AG10803 (cell line): ENCODE measurements around the gene BBS10.
A peak's percentile ranks its signal among the peaks of the same experiment; 100 is the strongest.
"Not testable (repeated sequence)": the region's sequence is repeated elsewhere in the genome, so short reads cannot be mapped to it uniquely, and the experiment has no call there.

Experiments used
- DNase-seq: peaks from one replicate; pipeline ENCODE4 v3.0.0; 2010; ENCODE audit warnings: low read depth
- H3K4me3 ChIP-seq: 2 replicates; pipeline ENCODE4 v1.5.1; 2011; ENCODE audit warnings: mild to moderate bottlenecking, low read length, control low read depth
- CTCF ChIP-seq: conservative IDR thresholded peaks from 2 replicates; pipeline ENCODE4 v1.5.1; 2011; ENCODE audit warnings: mild to moderate bottlenecking, low read length, control low read depth, inconsistent platforms

Gene BBS10

GRCh38 chr12:76375939-76376338, 27.7 kb upstream of the BBS10 start:
- no peak overlapping the region for H3K4me3 ChIP-seq
- TF ChIP-seq CTCF, result no peak
- DNase-seq, result peak; percentile 22

- no peak for DNase-seq
- no peak overlapping the region for H3K4me3 ChIP-seq
- TF ChIP-seq CTCF, result no peak
Measured at GRCh38 chr12:76375470-76375869, 27.3 kb upstream of the BBS10 start.

DNA sequence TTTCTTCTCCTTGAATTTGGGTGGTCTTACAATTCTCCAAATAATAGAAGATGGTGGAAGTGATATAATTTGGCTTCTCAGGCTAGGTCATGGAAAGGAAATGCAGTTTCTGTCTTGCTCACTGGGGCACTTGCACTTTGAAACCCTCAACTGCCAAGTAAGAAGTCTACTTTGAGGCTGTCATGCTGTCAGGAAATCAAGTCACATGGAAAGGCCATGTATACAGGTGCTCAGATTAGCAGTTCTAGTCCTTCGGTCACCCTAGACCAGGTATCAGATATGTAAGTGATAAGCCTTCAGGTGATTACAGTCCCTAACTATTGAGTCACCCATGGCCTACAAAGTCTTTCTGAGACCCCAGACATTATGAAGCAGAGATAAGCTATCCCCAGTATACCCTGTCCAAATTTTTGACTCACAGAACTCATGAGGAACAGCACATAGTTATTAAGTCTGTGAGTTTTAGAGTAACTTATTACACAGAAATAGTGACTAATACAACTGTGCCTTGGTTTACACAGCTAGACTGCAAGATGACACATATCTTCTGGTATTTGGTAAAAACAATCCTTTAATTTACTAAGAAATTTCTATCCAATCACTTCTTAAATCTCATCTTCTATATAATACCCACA, 26.3 kb upstream of the BBS10 start:
- no peak for TF ChIP-seq CTCF
- peak; percentile 9 for DNase-seq
- no peak overlapping the region for H3K4me3 ChIP-seq

DNA sequence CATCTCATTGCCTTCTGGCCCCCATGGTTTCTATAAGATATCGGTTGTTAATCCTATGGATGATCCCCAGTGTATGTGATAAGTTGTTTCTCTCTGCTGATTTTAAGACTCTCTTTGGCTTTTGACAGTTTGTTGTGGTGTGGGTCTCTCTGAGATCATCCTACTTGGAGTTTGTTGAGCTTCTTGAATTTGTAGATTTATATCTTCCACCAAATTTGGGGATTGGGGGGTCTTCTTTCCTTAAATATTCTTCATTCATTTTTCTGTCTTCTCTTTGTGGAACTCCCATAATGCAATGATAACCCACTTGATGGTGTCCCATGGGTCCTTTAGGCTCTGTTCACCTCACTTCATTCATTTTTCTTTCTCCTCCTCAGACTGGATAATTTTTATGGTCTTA, 20.0 kb upstream of the BBS10 start:
- H3K4me3 ChIP-seq, result no peak overlapping the region
- no peak for DNase-seq
- no peak for TF ChIP-seq CTCF

- H3K4me3 ChIP-seq, result no peak overlapping the region
- TF ChIP-seq CTCF, result no peak
- DNase-seq, result no peak
Measured at GRCh38 chr12:76366163-76366562, 17.9 kb upstream of the BBS10 start.

DNA sequence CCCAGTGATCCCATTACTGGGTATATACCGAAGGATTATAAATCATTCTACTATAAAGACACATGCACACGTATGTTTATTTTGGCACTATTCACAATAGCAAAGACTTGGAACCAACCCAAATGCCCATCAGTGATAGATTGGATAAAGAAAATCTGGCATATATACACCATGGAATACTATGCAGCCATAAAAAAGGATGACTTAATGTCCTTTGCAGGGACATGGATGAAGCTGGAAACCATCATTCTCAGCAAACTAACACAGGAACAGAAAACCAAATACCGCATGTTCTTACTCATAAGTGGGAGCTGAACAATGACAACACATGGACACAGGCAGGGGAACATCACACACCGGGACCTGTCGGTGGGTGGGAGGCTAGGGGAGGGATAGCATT, 15.9 kb upstream of the BBS10 start:
- not testable (repeated sequence) for DNase-seq, H3K4me3 ChIP-seq

GRCh38 chr12:76360316-76360715, 12.1 kb upstream of the BBS10 start:
- no peak for DNase-seq
- no peak for TF ChIP-seq CTCF
- H3K4me3 ChIP-seq, result no peak overlapping the region

DNA sequence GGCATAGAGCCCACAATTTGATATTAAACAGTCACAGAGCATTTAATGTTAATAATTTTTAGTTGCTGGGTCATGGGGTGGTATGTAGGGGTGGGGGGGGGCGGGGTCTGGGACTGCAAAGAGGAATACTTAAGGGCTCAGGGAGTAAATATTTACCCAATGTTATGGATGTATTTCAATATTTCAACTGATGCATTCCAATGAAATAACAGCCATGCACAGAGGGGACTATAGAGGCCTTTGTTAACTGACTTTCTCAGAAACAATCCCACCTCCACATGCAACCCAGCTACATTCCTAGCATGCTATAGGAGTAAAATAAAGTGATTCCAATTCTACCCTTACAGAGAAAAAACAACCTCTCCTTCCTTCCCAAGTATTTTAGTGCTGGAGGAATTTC, 7.9 kb upstream of the BBS10 start:
- DNase-seq, result no peak
- TF ChIP-seq CTCF, result no peak
- H3K4me3 ChIP-seq, result no peak overlapping the region
